Ovary (tissue), 9 donors: ENCODE data around the gene SSRP1. TPM values are rescaled to one million over a fixed set of nuclear protein-coding genes. Genes with fewer than 3 reads are reported as not detected.
"Not testable (repeated sequence)": the region's sequence is repeated elsewhere in the genome, so short reads cannot be mapped to it uniquely, and the experiment has no call there.

ENCODE experiments used
- DNase-seq, 5 donors: peaks; one replicate each; pipeline ENCODE4 v3.0.0-alpha.2; 2019 to 2020
- H3K27ac ChIP-seq, 2 donors: fragments of 200-600 bp; one replicate each; pipeline versions ENCODE4 v1.5.1 to v1.8.0; 2019 to 2022
- H3K27me3 ChIP-seq: fragments of 200-600 bp; one replicate; pipeline ENCODE4 v1.8.0; 2022
- H3K36me3 ChIP-seq: fragments of 200-600 bp; sonication (generic); one replicate; pipeline ENCODE4 v1.5.1; 2019
- H3K4me1 ChIP-seq: one replicate; pipeline ENCODE4 v1.8.1; 2013; ENCODE audit warnings: mild to moderate bottlenecking, moderate library complexity; ENCODE audit not compliant: insufficient read depth
- H3K4me3 ChIP-seq: fragments of 200-600 bp; sonication (generic); one replicate; pipeline ENCODE4 v1.5.1; 2017
- H3K9me3 ChIP-seq, 2 donors: fragments of 200-600 bp in 1 of 2; sonication (generic) in 1 of 2; one replicate each; pipeline versions ENCODE4 v1.5.1 to v1.8.1; 2013 to 2019; ENCODE audit warnings: mild to moderate bottlenecking in 1 of 2, moderate library complexity in 1 of 2
- CTCF ChIP-seq, 3 donors: fragments of 450-650 bp in 2 of 3; fragments of 200-600 bp in 1 of 3; IDR thresholded peaks; one replicate each; pipeline versions ENCODE4 v1.5.1 to v1.8.0; 2016 to 2022; ENCODE audit warnings: antibody characterized with exemption in 3 of 3, mild to moderate bottlenecking in 1 of 3
- EP300 ChIP-seq: sonication (generic); formaldehyde crosslinking; IDR thresholded peaks from one replicate; pipeline ENCODE4 v1.6.1; 2017; ENCODE audit warnings: antibody characterized with exemption
- POLR2A ChIP-seq: fragments of 450-650 bp; IDR thresholded peaks from one replicate; pipeline ENCODE4 v1.6.1; 2017; ENCODE audit warnings: antibody characterized with exemption, mild to moderate bottlenecking, moderate library complexity
- WGBS, 3 donors: extraction: QIAGEN DNeasy Blood & Tissue Kit in 1 of 3; methylation state at CpG; one replicate each; pipeline versions ENCODE4 v1.1.5 to v1.1.7; 2013 to 2017; 5-methylcytosine and 5-hydroxymethylcytosine counted together
- intact Hi-C, 4 donors: fragments of 100-400 bp; cut with DNase I; formaldehyde crosslinking; loops; one replicate each; pipeline versions ENCODE4 v1.11.0 to v1.15.1; 2022 to 2023
- polyA plus RNA-seq, 2 donors: library from polyadenylated mRNA; stranded (reverse); fragments of 200-250 nt in 1 of 2; fragments of 350-450 nt in 1 of 2; fragmentation: Illumina TruSeq in 1 of 2; extraction: RNeasy Lipid Tissue Mini Kit (QIAGEN cat#74804) in 1 of 2; gene quantifications; one replicate each; pipeline ENCODE4 v1.2.3, GENCODE V29; 2013 to 2014
- total RNA-seq, 7 donors: library from RNA; depleted of rRNA in 2 of 7; stranded (reverse); fragments of >200 nt in 2 of 7; fragmentation: NEBNext Ultra II Directional in 3 of 7; extraction: Animal tissue kit (Norgen Biotek cat#: 25700) in 3 of 7; gene quantifications; one replicate each; pipeline versions ENCODE4 v1.1.0 to v1.2.4, GENCODE V29; 2016 to 2023
- donor health status: DM: no; HTN: no; CAD: no; lungs with moderate emphysema.
- donor health status: DM: no; HTN: no; CAD: no.
- donor health status: Bipolar disorder and iron deficiency.
- donor health status: DM: yes; HTN: yes; CAD: no.
- donor health status: DM: no; HTN: no; CAD: no.
- donor health status: DM: yes; HTN: yes; CAD: no.

Gene SSRP1
- total and polyA plus RNA-seq, 9 donors = 43.3 to 134 (median 87.7) TPM

- Histone ChIP-seq H3K36me3 (no peaks in the 10 kb centered on the region), H3K9me3 (no peaks in the 10 kb centered on the region), H3K27me3 (no peaks in the 10 kb centered on the region), H3K4me3 (no peak overlapping the region), H3K4me1 (no peaks in the 10 kb centered on the region), H3K27ac (no peak overlapping the region)
- intact Hi-C loops = no loop called here
- DNase-seq = no peak
- TF ChIP-seq POLR2A = no peak
- TF ChIP-seq EP300 = no peak
- TF ChIP-seq CTCF (IDR thresholded peaks at IDR 0.05) = no peak
- whole genome bisulfite sequencing, 3 donors = 45 to 65% (median 53%) methylated on average over 18 to 19 of the region's 19 CpGs
Observed at GRCh38 chr11:57368106-57368844, 32.6 kb upstream of the SSRP1 start.

GRCh38 chr11:57364851-57365660 lies 29.4 kb upstream of the SSRP1 start:
- no peak for TF ChIP-seq CTCF (IDR thresholded peaks at IDR 0.05)
- TF ChIP-seq EP300 = no peak
- TF ChIP-seq POLR2A = no peak
- 59 to 66% (median 65%) methylated on average over 9 of the region's 9 CpGs for WGBS, 3 donors

GRCh38 chr11:57363131-57364080 lies 27.7 kb upstream of the SSRP1 start:
- no peaks in the 10 kb centered on the region for H3K36me3 ChIP-seq
- intact Hi-C loops = no loop called here
- H3K4me1 ChIP-seq = no peaks in the 10 kb centered on the region
- TF ChIP-seq EP300 = no peak
- no peak for TF ChIP-seq CTCF (IDR thresholded peaks at IDR 0.05)
- TF ChIP-seq POLR2A = no peak
- no peak overlapping the region for H3K27ac ChIP-seq
- WGBS, 3 donors = 48 to 67% (median 57%) methylated on average over 7 of the region's 7 CpGs
- H3K4me3 ChIP-seq = no peak overlapping the region
- H3K9me3 ChIP-seq = no peaks in the 10 kb centered on the region
- no peaks in the 10 kb centered on the region for H3K27me3 ChIP-seq
- no peak for DNase-seq

More at GRCh38 chr11:57364851-57365660, 29.4 kb upstream of the SSRP1 start:
- Histone ChIP-seq H3K4me3 (no peak overlapping the region), H3K36me3 (no peaks in the 10 kb centered on the region), H3K4me1 (no peaks in the 10 kb centered on the region), H3K27me3 (no peaks in the 10 kb centered on the region), H3K9me3 (no peaks in the 10 kb centered on the region), H3K27ac (no peak overlapping the region)
- DNase-seq = no peak
- intact Hi-C loops = no loop called here

- no peak for DNase-seq
- intact Hi-C loops = no loop called here
- no peaks in the 10 kb centered on the region for H3K9me3 ChIP-seq
- TF ChIP-seq EP300 = no peak
- no peak for TF ChIP-seq POLR2A
- H3K36me3 ChIP-seq = no peaks in the 10 kb centered on the region
- 78 to 84% (median 78%) methylated on average over 3 of the region's 3 CpGs for WGBS, 3 donors
- H3K27ac ChIP-seq = no peak overlapping the region
- no peak overlapping the region for H3K4me3 ChIP-seq
- no peaks in the 10 kb centered on the region for H3K4me1 ChIP-seq
- H3K27me3 ChIP-seq = no peaks in the 10 kb centered on the region
Observed at GRCh38 chr11:57361926-57362325, 26.2 kb upstream of the SSRP1 start.

- H3K27ac ChIP-seq, H3K4me1 ChIP-seq, H3K9me3 ChIP-seq, DNase-seq, H3K4me3 ChIP-seq, H3K36me3 ChIP-seq, H3K27me3 ChIP-seq, intact Hi-C loops: not testable (repeated sequence)
Observed at GRCh38 chr11:57361420-57361819, 25.7 kb upstream of the SSRP1 start.
